ENCODE data around the gene EPB41L1. TPM values are rescaled to one million over a fixed set of nuclear protein-coding genes. Genes with fewer than 3 reads are reported as not detected.

EPB41L1 gene
- total RNA-seq, 1 donor = 18.1 TPM

DNA sequence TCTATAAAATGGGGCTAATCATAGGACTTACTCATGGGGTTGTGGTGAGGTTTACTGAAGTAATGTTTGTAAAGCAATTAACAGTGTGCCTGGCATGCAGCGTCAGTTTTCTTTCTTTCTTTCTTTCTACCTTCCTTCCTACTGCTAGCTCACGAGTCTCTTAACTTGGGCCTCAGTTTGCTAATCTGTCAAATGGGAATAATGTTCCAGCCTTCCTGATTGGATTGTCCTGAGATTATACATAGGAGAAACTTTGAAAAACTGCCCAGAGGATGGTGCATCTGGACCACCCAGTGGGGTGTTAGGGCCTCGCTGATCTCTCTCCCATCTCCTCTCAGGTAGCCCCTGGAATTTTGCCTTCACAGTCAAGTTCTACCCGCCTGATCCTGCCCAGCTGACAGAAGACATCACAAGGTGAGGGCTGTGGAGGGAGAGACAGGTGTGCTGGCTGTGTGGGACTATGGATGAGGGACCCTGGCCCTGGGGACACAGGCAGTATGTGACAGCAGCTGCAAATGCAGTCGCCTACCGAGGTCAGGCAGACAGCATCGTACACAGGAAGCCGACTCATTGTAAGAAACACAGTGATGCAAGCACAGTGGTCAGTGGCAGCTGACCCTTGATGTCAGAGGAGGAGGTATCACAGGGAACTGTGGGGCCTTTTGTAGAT is 27.5 kb downstream of the EPB41L1 start:
- peak; percentile 44 for DNase-seq (ENCODE audit: low read depth)
- no peak overlapping the region for H3K4me3 ChIP-seq (ENCODE audit: low read depth, low read length)
- TF ChIP-seq CTCF (IDR thresholded peaks at IDR 0.05; ENCODE audit: insufficient read depth, low read length) = no peak

DNA sequence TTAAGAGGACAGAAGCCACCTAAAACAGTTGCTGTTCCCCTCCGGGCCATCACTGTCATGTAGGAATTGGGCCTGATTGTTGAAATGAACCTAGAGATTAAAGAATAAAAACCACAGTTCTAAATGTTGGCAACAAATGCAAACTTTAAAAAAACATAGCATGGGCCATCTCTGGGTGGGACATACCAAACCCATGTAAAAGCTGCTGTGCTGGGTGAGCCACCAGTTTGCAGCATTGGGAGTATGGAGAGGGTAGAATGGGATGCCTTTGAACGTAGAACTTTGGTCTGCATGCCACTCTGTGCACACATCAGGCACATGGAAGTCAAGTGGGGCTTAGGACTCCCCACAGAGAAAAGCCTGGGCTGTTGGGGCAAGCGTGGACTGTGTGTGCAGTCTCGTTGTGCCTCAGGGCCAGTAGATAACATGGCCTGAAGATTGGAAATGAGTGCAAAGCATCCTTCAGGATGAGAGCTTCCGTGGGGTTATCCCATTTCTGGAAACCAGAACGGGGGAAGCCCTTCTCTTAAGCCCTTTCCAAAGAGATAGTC is 28.1 kb downstream of the EPB41L1 start:
- DNase-seq (ENCODE audit: low read depth) = no peak
- TF ChIP-seq CTCF (IDR thresholded peaks at IDR 0.05; ENCODE audit: insufficient read depth, low read length) = no peak
- no peak overlapping the region for H3K4me3 ChIP-seq (ENCODE audit: low read depth, low read length)

DNA sequence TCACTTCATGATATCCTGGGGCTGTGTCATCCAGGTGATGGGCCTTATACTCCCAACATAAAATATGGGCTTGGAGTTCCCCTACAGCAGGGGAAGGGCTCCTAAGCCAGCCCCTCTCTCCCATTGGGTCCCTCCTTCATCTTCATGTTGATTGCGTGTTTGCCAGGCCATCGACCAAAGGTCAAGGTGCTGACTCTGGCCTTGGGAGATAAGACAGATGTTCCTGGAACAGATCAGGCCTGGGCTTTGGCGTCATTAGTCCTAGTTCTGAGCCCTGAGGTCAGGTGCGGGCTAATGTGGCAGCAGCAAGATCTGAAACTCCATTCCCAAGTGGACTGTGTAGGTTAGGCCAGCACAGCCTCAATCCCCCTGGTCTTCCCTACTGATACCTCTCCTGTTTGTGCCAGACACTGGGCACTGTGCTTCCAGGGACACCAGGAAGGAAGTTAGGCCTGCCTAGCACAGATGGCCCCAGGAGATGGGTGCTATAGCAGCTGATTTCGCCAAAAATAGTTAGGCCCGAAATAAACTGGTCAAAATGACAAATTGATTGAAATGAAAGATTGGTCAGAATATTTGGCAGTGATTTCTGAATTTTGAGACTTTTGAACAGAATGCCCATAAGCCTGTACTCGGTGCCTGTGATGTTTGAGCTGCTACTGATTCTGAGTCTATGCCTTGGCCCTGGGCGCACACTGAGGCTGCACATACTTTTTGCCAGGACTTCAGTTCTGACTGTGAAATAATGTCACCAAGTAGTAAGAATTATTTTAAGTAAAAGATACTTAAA is 28.8 kb downstream of the EPB41L1 start:
- TF ChIP-seq CTCF (IDR thresholded peaks at IDR 0.05; ENCODE audit: insufficient read depth, low read length) = no peak
- H3K4me3 ChIP-seq (ENCODE audit: low read depth, low read length) = no peak overlapping the region
- no peak for DNase-seq (ENCODE audit: low read depth)

GRCh38 chr20:36184816-36185776 is 30.6 kb downstream of the EPB41L1 start:
- TF ChIP-seq CTCF (IDR thresholded peaks at IDR 0.05; ENCODE audit: insufficient read depth, low read length) = no peak
- H3K4me3 ChIP-seq (ENCODE audit: low read depth, low read length) = no peak overlapping the region
- no peak for DNase-seq (ENCODE audit: low read depth)

GRCh38 chr20:36193977-36194712 is 39.6 kb downstream of the EPB41L1 start:
- no peak for TF ChIP-seq CTCF (IDR thresholded peaks at IDR 0.05; ENCODE audit: insufficient read depth, low read length)
- H3K4me3 ChIP-seq (ENCODE audit: low read depth, low read length) = no peak overlapping the region
- DNase-seq (ENCODE audit: low read depth) = no peak

- TF ChIP-seq CTCF (IDR thresholded peaks at IDR 0.05; ENCODE audit: insufficient read depth, low read length) = no peak
- no peak for DNase-seq (ENCODE audit: low read depth)
- no peak overlapping the region for H3K4me3 ChIP-seq (ENCODE audit: low read depth, low read length)
These were observed 42.1 kb downstream of the EPB41L1 start for GRCh38 chr20:36196676-36197075.
